22Rv1 (cell line): ENCODE measurements around the gene FLVCR2.

Source experiments
- H3K27ac ChIP-seq: fragments of 450-650 bp; 2 replicates; pipeline ENCODE4 v1.5.1; 2017
- ZFX ChIP-seq: fragments of 450-650 bp; IDR thresholded peaks from 2 replicates; pipeline ENCODE4 v1.6.1; 2017; ENCODE audit warnings: antibody characterized with exemption, borderline replicate concordance
- TF ChIP-seq, protein P1 (sequence below): fragments of 450-650 bp; IDR thresholded peaks from 2 replicates; pipeline ENCODE4 v1.5.1; 2017; ENCODE audit warnings: mild to moderate bottlenecking

The FLVCR2 gene

DNA sequence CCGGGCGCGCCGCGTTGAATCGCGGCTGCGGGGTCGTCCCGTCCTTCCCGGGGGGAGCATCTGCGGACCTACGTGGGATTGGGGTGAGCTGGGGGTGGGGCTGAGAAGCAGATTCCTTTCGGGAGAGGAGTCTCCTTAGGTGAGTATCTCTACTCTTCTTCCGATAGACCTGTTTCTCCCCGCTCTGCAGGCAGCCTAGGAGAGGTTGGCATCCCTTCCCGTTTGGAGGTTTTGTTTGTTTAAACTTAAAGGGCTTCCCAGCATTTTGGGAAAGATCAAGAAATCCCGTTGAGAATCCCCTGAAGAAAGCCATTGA lies 83.0 kb downstream of the FLVCR2 start:
- TF ChIP-seq, protein P1, sequence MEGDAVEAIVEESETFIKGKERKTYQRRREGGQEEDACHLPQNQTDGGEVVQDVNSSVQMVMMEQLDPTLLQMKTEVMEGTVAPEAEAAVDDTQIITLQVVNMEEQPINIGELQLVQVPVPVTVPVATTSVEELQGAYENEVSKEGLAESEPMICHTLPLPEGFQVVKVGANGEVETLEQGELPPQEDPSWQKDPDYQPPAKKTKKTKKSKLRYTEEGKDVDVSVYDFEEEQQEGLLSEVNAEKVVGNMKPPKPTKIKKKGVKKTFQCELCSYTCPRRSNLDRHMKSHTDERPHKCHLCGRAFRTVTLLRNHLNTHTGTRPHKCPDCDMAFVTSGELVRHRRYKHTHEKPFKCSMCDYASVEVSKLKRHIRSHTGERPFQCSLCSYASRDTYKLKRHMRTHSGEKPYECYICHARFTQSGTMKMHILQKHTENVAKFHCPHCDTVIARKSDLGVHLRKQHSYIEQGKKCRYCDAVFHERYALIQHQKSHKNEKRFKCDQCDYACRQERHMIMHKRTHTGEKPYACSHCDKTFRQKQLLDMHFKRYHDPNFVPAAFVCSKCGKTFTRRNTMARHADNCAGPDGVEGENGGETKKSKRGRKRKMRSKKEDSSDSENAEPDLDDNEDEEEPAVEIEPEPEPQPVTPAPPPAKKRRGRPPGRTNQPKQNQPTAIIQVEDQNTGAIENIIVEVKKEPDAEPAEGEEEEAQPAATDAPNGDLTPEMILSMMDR, result no peak
- H3K27ac ChIP-seq, result peak overlapping the region; percentile 93

DNA sequence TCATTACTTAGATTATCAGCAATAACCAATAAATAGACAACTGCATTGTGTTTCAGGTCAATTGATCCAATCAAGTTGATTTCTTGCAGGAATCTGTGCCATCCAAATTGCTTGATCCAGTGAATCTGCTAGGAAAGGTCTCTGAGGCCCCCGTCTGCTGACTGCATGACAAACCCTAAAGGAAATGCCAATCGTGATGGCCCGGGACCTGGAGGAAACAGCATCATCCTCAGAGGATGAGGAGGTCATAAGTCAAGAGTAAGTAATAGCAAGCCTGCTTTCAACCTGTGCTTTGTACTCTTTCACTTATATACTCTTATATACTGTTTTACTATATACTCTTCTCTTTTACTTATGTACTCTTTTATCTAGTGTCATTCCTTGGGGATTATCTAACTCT lies 84.5 kb downstream of the FLVCR2 start:
- no peak for TF ChIP-seq ZFX
- TF ChIP-seq, protein P1, result no peak
- H3K27ac ChIP-seq, result no peak overlapping the region

DNA sequence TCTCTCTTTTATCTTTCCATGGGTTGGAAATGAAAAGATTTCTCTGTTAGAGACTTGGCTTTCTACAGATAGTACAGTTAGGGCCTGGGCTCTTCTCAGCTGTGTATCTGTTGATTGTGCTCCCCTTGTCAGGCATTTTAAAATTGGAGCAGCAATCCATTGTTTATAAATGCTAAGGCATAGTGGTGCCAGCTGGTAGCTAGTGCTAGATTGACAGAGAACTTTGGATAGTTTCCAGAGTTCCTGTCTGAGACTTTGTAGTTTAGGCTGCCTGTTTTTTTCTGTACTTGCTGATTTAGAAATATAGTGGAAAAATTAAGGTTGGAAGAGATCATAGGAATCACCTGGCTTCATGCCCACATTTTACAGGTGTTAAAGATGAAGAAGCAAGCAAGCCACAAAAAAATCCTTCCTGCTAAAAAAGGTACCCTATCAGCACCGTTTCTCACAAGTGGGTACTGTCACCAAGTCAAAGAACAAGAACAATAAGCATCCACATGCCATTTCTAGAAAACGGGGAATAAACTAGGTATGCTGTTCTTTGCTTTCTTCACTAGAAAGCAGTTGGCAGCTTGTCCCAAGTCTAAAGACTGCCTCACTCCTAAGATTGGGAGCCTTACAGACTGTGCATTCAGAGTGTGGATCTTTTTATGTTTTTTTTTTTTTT lies 88.8 kb downstream of the FLVCR2 start:
- H3K27ac ChIP-seq, result no peak overlapping the region
- no peak for TF ChIP-seq ZFX
- TF ChIP-seq, protein P1, result no peak

DNA sequence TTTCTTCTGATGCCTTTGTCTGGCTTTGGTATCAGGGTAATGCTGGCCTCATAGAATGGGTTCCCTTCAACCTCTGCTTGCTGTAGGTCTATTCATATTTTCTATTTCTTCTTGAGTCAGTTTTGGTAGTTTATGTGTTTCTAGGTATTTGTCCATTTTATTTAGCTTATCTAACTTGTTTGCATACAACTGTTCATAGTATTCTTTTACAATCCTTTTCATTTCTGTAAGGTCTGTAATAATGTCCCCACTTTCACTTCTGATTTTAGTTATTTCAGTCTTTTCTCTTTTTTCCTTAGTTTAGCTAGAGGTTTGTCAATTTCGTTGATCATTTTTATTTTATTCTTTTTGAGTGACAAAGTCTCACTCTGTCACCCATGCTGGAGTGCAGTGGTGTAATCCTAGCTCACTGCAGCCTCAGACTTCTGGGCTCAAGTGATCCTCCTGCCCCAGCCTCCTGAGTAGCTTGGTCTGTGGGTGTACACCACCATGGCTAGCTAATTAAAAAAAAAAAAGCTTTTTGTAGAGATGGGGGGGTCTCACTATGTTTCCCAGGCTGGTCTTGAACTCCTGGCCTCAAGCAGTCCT lies 94.3 kb downstream of the FLVCR2 start:
- no peak overlapping the region for H3K27ac ChIP-seq
- no peak for TF ChIP-seq ZFX
- TF ChIP-seq, protein P1, result no peak

DNA sequence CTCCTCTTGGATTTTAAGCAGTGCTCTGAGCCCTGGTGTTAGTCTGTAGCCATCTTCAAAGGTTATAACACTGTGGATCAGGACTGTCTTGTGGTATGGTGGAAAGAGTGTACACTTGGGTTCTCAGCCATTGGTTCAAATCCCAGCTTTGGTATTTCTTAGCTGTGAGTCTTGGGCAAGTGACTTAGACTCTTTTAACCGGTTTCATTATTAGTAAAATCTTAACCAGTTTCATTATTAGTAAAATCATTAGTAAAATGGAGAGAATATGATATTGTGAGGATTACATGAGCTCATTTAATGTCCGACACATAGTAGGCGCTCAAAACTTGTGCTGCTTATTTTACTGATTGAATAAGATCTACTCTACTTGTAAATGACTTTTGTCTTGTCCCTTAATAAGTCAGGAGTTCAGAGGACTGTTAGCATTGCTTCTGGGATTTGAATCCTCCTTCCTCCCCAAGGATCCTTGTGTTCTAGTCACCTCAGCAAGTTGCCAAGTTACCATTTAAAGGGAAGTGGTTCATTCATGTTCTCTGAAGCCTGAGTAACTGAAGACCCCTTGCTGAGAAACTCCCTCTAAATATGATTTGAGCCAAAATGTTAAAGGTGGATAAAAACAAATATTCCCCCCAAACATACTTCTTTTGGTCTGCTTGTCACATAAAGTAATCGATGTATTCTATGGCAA lies 95.1 kb downstream of the FLVCR2 start:
- no peak overlapping the region for H3K27ac ChIP-seq
- TF ChIP-seq, protein P1, result no peak
- TF ChIP-seq ZFX, result no peak

DNA sequence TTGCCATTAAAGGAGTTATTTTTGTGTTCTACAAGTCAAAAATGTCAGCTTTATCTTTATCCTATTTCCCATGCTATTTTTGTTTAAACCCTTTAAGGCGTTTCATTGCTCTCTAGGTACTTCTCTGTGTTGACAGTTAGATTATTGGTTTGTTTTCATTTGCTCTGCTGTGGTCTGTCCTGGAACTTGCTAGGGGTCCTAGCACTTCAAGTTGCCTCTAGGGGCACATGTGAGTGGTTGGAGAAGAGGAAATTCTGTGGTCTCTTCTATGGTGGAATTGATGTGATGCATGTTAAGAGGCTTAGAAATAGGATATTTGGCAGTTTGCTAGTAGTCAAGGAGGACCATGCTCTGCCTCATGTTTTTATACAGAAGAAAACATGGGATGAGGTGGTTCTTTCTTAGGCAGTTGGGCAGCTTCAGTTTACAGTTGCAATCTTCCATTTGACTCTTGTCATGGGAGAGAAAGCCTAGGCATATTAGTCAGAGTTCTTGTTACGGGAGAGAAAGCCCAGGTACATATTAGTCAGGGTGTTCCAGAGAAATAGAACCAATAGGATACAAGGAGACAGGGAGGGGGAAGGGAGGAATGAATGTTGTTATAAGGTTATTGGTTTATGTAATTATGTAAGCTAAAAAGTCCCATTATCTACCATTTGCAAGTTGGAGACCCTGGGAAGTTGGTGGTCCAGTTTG lies 97.0 kb downstream of the FLVCR2 start:
- no peak overlapping the region for H3K27ac ChIP-seq
- TF ChIP-seq, protein P1, result 0 out of 2 replicates have a peak, but pooled peaks have one; percentile 10
- no peak for TF ChIP-seq ZFX

DNA sequence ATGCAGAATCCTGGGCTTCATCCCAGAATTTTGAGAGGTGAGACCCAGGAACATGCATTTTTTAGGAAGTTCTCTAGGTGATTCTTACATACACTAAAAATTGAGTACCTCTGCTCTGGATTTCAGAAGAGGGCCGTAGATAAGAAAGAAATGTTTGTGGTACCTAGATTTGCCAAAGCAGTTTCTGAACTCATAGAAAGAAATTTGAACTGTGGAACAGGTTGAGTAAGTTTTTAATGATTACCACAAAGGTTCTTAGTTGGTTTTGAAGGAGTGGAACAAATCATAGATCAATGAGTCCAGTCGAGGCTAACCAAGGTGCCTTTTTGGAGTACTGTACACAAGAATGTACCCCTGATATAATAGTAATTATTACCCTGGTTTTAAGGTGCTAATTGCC lies 107.5 kb downstream of the FLVCR2 start:
- H3K27ac ChIP-seq, result no peak overlapping the region

More for the DNA sequence above, 107.5 kb downstream of the FLVCR2 start:
- TF ChIP-seq ZFX, result no peak
- TF ChIP-seq, protein P1, result no peak
